Stimulated activated CD8-positive, alpha-beta memory T cell treated with anti-CD3 and anti-CD28 coated beads, Interleukin-15, amount 100 ng/mL, for 1 hour (primary cell): ENCODE measurements around the gene UQCRHL.

Experiments
- DNase-seq: peaks from one replicate; pipeline ENCODE4 v3.0.0-alpha.2; 2020; ENCODE audit warnings: low read depth

The UQCRHL gene

DNA sequence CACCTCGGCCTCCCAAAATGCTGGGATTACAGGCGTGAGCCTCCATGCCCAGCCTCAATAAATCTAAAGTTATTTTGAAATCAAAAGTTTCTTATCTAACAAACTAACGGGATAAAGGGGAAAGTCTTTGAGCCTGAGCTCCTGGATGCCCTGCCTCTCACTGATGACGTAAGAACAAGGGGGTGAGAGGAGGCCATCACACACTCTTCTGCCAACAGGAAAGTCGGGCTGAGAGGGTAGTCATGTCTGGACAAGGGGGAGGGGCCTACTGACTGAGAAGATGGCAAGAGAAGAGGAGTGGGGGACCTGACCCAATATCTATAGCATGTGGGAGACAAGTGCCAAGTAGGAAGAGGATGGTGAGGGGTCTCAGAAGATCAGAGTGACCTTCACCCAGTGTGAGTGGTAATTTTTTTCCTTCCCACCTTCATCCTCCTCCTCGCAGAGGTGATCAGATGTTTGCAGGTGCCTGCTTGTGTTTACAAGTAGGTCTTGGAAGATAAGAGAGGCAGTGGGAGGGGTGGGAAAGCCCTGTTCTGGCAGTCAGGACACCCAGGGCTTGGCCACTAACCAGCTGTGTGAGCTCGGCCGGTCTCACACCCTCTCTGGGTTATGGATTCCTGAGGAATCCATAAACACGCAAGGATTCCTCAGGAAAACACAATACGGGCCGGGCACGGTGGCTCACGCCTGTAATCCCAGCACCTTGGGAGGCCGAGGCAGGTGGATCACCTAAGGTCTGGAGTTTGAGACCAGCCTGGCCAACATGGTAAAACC lies 9.6 kb downstream of the UQCRHL start:
- DNase-seq: no peak

DNA sequence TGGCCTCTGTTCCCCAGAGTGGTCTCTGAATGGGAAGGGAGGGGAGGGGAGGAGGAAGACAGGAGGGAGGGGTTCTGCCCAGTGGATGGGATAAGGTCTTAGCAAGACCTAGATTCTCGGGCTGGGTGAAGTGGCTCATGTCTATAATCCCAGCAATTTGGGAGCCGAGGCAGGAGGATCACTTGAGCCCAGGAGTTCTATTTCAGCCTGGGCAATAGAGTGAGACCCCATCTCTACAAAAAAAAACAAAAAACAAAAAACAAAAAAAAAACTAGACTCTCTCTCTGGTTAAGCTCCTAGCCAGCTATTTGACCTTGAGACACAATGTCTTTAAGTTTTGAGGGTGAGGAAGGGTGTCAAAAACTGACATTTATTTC lies 11.4 kb downstream of the UQCRHL start:
- DNase-seq: no peak

GRCh38 chr1:15788624-15789301 lies 18.7 kb downstream of the UQCRHL start:
- no peak for DNase-seq

GRCh38 chr1:15786581-15786980 lies 20.9 kb downstream of the UQCRHL start:
- DNase-seq: no peak

DNA sequence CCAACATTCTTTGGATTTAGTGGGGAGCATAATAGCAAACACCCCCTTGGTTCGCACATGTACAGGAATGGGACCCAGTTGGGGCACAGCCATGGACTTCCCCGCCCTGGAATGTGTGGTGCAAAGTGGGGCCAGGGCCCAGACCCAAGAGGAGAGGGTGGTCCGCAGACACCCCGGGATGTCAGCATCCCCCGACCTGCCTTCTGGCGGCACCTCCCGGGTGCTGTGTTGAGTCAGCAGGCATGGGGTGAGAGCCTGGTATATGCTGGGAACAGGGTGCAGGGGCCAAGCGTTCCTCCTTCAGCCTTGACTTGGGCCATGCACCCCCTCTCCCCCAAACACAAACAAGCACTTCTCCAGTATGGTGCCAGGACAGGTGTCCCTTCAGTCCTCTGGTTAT lies 21.8 kb downstream of the UQCRHL start:
- no peak for DNase-seq

- no peak for DNase-seq
These were observed 29.3 kb downstream of the UQCRHL start for GRCh38 chr1:15777909-15778707.

- DNase-seq: no peak
These were observed 31.7 kb downstream of the UQCRHL start for GRCh38 chr1:15775706-15776105.

DNA sequence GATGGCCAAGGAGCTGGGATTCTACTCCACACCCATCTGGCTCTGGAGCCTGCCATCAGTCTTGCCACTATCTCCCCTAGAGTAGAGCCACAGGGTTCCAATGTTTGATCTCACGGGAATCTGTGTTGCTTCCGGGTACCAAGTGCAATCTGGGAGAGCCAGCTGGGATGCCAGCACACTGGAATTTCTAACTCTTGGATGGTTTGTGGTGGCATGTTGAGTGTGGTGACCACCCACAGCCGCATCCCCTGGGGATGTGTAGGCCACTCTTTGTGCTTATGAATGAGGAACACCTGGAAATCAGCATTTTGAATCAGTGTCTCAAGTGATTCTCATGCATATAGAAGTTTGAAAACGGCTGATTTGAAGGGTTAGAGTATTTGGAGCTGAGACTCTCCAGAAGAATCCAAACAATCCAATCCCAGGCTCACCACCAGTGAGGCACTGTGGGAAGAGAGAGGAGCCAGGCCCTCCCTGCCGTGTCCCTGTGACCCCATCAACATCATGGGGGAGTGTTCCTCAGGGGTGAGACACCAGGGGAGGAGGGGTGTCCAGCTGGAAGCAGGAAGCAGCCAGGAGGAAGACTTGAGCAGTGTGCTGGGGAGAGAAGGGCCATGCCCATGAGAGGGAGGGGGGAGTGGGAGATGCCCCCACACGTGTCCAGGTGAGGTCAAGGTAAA lies 35.5 kb downstream of the UQCRHL start:
- no peak for DNase-seq

GRCh38 chr1:15770313-15770962 lies 37.0 kb downstream of the UQCRHL start:
- DNase-seq: no peak

DNA sequence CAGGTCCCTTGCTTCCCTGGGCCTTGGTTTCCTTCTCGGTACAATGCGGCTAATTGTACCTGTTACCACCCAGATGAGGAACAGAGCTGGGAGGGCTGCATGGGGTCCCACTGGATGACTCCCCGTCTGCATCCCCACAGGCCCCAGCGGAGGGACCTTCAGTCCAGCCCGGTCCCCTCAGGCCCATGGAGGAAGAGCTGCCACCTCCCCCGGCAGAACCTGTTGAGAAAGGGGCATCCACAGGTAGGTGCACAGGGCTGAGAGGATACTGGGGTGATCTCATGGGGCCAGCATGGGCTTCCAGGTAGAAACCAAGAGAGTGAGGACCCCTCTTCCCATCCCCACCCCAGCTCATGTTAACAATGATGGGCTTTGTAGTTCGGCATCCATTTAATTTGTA lies 39.1 kb downstream of the UQCRHL start:
- no peak for DNase-seq

- DNase-seq: no peak
These were observed 39.5 kb downstream of the UQCRHL start for GRCh38 chr1:15767941-15768340.

DNA sequence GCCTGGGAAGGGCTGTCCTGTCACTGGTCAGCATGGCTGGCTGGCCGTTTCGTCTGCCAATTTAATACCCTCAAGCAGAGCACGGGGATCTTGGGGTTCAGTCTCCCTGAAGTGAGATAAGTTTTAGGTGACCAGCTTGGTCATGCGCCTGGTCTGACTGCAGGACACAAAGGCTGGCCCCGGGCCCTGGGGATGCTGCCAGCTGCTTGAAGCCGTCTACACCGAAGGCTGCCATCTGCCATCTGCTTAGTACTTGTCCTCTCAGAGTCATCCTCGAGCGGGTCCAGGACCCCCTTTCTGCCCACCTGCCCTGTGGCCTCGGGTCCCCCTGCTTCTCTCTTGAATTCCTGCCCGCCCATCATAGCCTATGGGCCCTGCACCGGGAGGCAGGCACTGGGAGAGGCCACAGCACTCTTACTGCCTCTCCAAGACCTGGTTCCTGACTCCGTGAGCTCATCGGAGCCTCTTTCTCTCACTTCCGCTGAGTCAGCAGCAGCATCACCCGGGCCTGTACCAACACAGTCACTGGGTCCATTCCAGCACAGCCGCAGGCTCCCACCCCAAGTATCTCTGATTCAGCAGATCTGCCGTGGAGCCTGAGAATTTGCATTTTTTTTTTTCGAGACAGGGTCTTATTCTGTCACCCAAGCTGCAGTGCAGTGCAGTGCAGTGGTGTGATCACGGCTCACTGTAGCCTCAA lies 41.8 kb downstream of the UQCRHL start:
- no peak for DNase-seq

DNA sequence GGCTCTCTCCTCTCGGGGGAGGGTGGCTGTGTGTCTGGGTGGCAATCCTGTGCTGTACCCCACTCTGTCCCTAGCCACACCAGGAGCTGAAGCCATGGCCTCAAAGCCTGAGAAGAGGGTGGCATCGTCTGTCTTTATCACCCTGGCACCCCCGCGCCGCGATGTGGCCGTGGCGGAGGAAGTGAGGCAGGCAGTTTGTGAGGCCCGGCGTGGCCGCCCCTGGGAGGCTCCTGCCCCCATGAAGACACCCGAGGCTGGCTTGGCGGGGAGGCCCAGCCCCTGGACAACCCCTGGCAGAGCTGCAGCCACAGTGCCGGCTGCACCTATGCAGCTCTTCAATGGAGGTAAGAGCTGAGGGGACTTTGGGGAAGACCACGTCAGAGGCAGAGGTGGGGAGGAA lies 42.6 kb downstream of the UQCRHL start:
- no peak for DNase-seq

- no peak for DNase-seq
These were observed 43.1 kb downstream of the UQCRHL start for GRCh38 chr1:15764269-15764764.

DNA sequence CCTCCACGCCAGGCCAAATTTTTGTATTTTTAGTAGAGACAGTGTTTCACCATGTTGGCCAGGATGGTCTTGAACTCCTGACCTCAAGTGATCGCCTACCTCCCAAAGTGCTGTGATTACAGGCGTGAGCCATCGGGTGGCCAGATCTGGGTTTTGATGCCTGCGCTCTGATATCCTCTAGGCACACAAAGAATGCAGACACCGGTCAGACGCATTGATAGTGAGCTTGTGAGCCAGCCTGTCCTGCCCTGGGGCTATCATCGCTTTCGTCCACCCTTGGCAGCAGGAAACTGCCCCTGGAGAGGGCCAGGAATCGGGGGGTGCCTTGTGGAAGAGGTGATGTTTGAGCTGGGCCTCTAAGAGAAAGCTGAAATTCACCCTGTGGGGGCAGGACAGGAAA lies 44.9 kb downstream of the UQCRHL start:
- DNase-seq: no peak

GRCh38 chr1:15761366-15762128 lies 45.9 kb downstream of the UQCRHL start:
- no peak for DNase-seq

- no peak for DNase-seq
These were observed 46.8 kb downstream of the UQCRHL start for GRCh38 chr1:15760520-15761211.

DNA sequence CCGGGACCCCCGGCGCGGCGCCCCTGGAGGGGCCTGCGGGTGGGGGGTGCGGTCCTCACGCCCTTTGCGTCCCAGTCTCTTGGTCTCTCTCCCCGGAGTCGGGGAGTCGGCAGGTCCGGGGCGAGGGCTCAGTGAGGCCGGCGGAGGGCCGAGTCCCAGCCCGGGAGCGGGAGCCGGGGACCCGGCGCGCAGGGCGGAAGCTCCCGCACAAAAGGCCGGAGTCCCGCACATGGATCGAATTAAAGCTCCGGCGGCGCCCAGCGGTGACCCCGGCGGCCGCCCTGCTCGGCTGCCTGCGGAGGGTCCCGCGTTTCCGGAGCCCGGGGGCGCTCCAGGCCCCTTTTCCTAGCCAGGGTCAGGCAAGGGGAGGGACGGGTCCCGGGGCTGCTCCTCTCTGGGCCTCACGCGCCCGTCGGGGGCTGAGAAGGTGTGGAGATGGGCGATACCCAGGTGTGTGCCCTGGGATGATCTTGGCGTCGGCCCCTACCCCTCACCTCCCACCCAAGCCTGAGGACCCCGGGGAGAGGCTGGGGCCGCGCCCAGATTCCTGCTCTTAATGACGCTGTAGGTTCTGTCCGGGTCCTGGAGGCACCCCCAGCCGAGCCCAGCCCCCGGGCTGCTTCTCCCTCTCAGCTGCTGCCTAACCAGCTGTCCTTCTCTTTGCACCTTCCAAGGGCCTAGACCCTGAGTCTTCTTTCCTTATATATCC lies 48.3 kb downstream of the UQCRHL start:
- no peak for DNase-seq

- DNase-seq: no peak
These were observed 49.0 kb downstream of the UQCRHL start, which contains the start of gene FBLIM1 for GRCh38 chr1:15758343-15758931. TSS of gene FBLIM1 (plus strand) at chr1:15758795. CDS start at chr1:15764984, 6,189 bp downstream.
